Heart left ventricle (tissue), 16 donors: ENCODE measurements around the gene CFAP45. TPM values are rescaled to one million over a fixed set of nuclear protein-coding genes. Genes with fewer than 3 reads are reported as not detected.

Experiments
- ATAC-seq, 4 donors: fragments of 200-7000 bp; cut with Tn5 transposase; one replicate each; pipeline ENCODE4 v1.9.1; 2020 to 2022; ENCODE audit warnings: moderate library complexity in 4 of 4, mild to moderate bottlenecking in 3 of 4, moderate number of reproducible peaks in 1 of 4
- DNase-seq, 5 donors: peaks; one replicate each; pipeline ENCODE4 v3.0.0-alpha.2; 2020
- H3K27ac ChIP-seq, 12 donors: fragments of 200-600 bp; sonication (generic) in 4 of 12; one replicate each; pipeline versions ENCODE4 v1.5.0 to v1.8.0; 2016 to 2022; ENCODE audit warnings: mild to moderate bottlenecking in 2 of 12
- H3K27me3 ChIP-seq, 9 donors: fragments of 200-600 bp; sonication (generic) in 2 of 9; one replicate each; pipeline versions ENCODE4 v1.5.1 to v1.8.0; 2016 to 2022; ENCODE audit warnings: mild to moderate bottlenecking in 3 of 9
- H3K36me3 ChIP-seq, 9 donors: fragments of 200-600 bp; sonication (generic) in 2 of 9; one replicate each; pipeline versions ENCODE4 v1.5.0 to v1.8.0; 2018 to 2022; ENCODE audit warnings: mild to moderate bottlenecking in 2 of 9
- H3K4me1 ChIP-seq, 12 donors: fragments of 200-600 bp; sonication (generic) in 4 of 12; one replicate each; pipeline versions ENCODE4 v1.5.0 to v1.8.0; 2016 to 2022; ENCODE audit warnings: mild to moderate bottlenecking in 3 of 12
- H3K4me3 ChIP-seq, 12 donors: fragments of 200-600 bp; sonication (generic) in 4 of 12; one replicate each; pipeline versions ENCODE4 v1.5.0 to v1.8.0; 2017 to 2022; ENCODE audit warnings: mild to moderate bottlenecking in 9 of 12, moderate library complexity in 4 of 12
- H3K9me3 ChIP-seq, 12 donors: fragments of 200-600 bp; sonication (generic) in 4 of 12; one replicate each; pipeline versions ENCODE4 v1.5.0 to v1.8.0; 2016 to 2022; ENCODE audit warnings: mild to moderate bottlenecking in 1 of 12
- CTCF ChIP-seq, 12 donors: fragments of 200-600 bp; sonication (generic) in 4 of 12; IDR thresholded peaks; one replicate each; pipeline versions ENCODE4 v1.5.0 to v1.8.0; 2018 to 2022; ENCODE audit warnings: antibody characterized with exemption in 12 of 12, mild to moderate bottlenecking in 5 of 12
- POLR2A ChIP-seq, 2 donors: fragments of 450-650 bp; IDR thresholded peaks; one replicate each; pipeline ENCODE4 v1.6.1; 2017; ENCODE audit warnings: antibody characterized with exemption in 2 of 2, mild to moderate bottlenecking in 2 of 2, moderate library complexity in 2 of 2
- WGBS, 4 donors: extraction: QIAGEN DNeasy Blood & Tissue Kit in 2 of 4; methylation state at CpG; one replicate each; pipeline versions ENCODE4 v1.1.5 to v1.1.7; 2013 to 2018; 5-methylcytosine and 5-hydroxymethylcytosine counted together
- intact Hi-C, 10 donors: fragments of 100-400 bp; cut with DNase I; formaldehyde crosslinking; loops; one replicate each; pipeline versions ENCODE4 v1.11.1 to v1.14.2; 2022
- polyA plus RNA-seq, 2 donors: library from polyadenylated mRNA; stranded (reverse); fragments of 200-250 nt; gene quantifications; one replicate each; pipeline ENCODE4 v1.2.3, GENCODE V29; 2013
- total RNA-seq, 9 donors: library from RNA; depleted of rRNA in 2 of 9; stranded (reverse); fragments of >200 nt in 2 of 9; fragmentation: NEBNext Ultra II Directional in 3 of 9; extraction: Animal tissue kit (Norgen Biotek cat#: 25700) in 3 of 9; gene quantifications; one replicate each; pipeline versions ENCODE4 v1.1.0 to v1.2.4, GENCODE V29; 2016 to 2023
- donor health status: ischemic (EF 13 %, LVEDD 7.1; RV severe dilation, severe dysfunction).
- donor health status: healthy with polysubstance abuse.
- donor health status: DM: no; HTN: yes; CAD: no.
- donor health status: DM: no; HTN: no; CAD: no.
- donor health status: ischemic (EF 25% LVEDD 6.9; RV normal size, moderate dysfunction).
- donor health status: ischemic (EF 25% LVEDD 5.7; RV mildly dilated, moderate dysfunction).
- donor health status: healthy.
- donor health status: DM: yes; HTN: yes; CAD: no.
- donor health status: ischemic (EF 35%, LVEDD 5.7; RV mildly dilated, moderate dysfunction).
- donor health status: nonischemic (EF 11% LVEDD 7.7; RV severe dilation, severe dysfunction).
- donor health status: DM: yes; HTN: yes; CAD: no.
- donor health status: PGD.
- donor health status: ischemic (EF 29% LVEDD 5.4; RV normal size, mild dysfunction).
- donor health status: nonischemic (EF 23%, LVEDD 6.1; RV moderate dilation, normal function).

Gene CFAP45
- total and polyA plus RNA-seq, 11 donors: 0.29 to 1.8 (median 0.62) TPM; not detected in 2

- no peak for TF ChIP-seq POLR2A (IDR thresholded peaks at IDR 0.05)
- no peak for TF ChIP-seq CTCF (IDR thresholded peaks at IDR 0.05)
- Histone ChIP-seq H3K9me3 (no peaks in the 10 kb centered on the region), H3K36me3 (no peaks in the 10 kb centered on the region), H3K4me1 (peaks cover 0 to 15% (median 0%) of the 10 kb centered on the region in 12 donors), H3K27ac (no peak overlapping the region), H3K27me3 (no peaks in the 10 kb centered on the region), H3K4me3 (no peak overlapping the region)
- no peak for DNase-seq
- no peak for ATAC-seq
- intact Hi-C loops: no loop called here
- 88 to 92% (median 90%) methylated on average over 13 of the region's 13 CpGs for WGBS, 4 donors
Observed at GRCh38 chr1:159845751-159846629, 54.0 kb downstream of the CFAP45 start.

- Histone ChIP-seq H3K9me3 (no peaks in the 10 kb centered on the region), H3K27ac (no peak overlapping the region), H3K36me3 (peaks cover 0 to 7% (median 0%) of the 10 kb centered on the region in 9 donors), H3K27me3 (no peaks in the 10 kb centered on the region), H3K4me1 (no peaks in the 10 kb centered on the region), H3K4me3 (no peak overlapping the region)
- DNase-seq: no peak
- no peak for TF ChIP-seq POLR2A (IDR thresholded peaks at IDR 0.05)
- TF ChIP-seq CTCF (IDR thresholded peaks at IDR 0.05): no peak
- WGBS, 4 donors: 85 to 91% (median 87%) methylated on average over 4 of the region's 4 CpGs
- intact Hi-C loops: no loop called here
- no peak for ATAC-seq
Observed at GRCh38 chr1:159843459-159843858, 56.5 kb downstream of the CFAP45 start.

- WGBS, 4 donors: 58 to 78% (median 66%) methylated on average over 2 of the region's 2 CpGs
- TF ChIP-seq POLR2A (IDR thresholded peaks at IDR 0.05) (no peak), CTCF (IDR thresholded peaks at IDR 0.05) (no peak)
Observed at GRCh38 chr1:159841749-159842148, 58.2 kb downstream of the CFAP45 start.

GRCh38 chr1:159839116-159839849, 60.7 kb downstream of the CFAP45 start:
- intact Hi-C loops: loop anchor here in 2 of 10 donors (5.0 to 10.0 kb wide), 2 partner anchors 53 to 96 kb away; no protein-coding TSS in a partner anchor
- ATAC-seq (no peak), DNase-seq (no peak)
- Histone ChIP-seq H3K27ac (no peak overlapping the region), H3K4me3 (no peak overlapping the region), H3K9me3 (no peaks in the 10 kb centered on the region), H3K27me3 (no peaks in the 10 kb centered on the region), H3K4me1 (no peaks in the 10 kb centered on the region), H3K36me3 (peaks cover 0 to 30% (median 7%) of the 10 kb centered on the region in 9 donors)
- TF ChIP-seq CTCF (IDR thresholded peaks at IDR 0.05): no peak
- no peak for TF ChIP-seq POLR2A (IDR thresholded peaks at IDR 0.05)
- 88 to 96% (median 94%) methylated on average over 5 of the region's 5 CpGs for WGBS, 4 donors

More at GRCh38 chr1:159841749-159842148, 58.2 kb downstream of the CFAP45 start:
- intact Hi-C loops: no loop called here
- no peak for ATAC-seq
- no peak overlapping the region for H3K27ac ChIP-seq
- H3K36me3 ChIP-seq: peaks cover 0 to 16% (median 4%) of the 10 kb centered on the region in 9 donors
- H3K9me3 ChIP-seq: no peaks in the 10 kb centered on the region
- H3K4me3 ChIP-seq: no peak overlapping the region
- no peak for DNase-seq
- H3K4me1 ChIP-seq: no peaks in the 10 kb centered on the region
- H3K27me3 ChIP-seq: no peaks in the 10 kb centered on the region
